GM19395 (cell line): ENCODE measurements around the gene GOLGA8M.
"Not testable (repeated sequence)": the region's sequence is repeated elsewhere in the genome, so short reads cannot be mapped to it uniquely, and the experiment has no call there.

ENCODE experiments used
- ATAC-seq: cut with Tn5 transposase; IDR thresholded peaks from one replicate; pipeline ENCODE4 v1.9.1; 2021; ENCODE audit warnings: mild to moderate bottlenecking, moderate library complexity; ENCODE audit not compliant: unreplicated experiment

Gene GOLGA8M, protein sequence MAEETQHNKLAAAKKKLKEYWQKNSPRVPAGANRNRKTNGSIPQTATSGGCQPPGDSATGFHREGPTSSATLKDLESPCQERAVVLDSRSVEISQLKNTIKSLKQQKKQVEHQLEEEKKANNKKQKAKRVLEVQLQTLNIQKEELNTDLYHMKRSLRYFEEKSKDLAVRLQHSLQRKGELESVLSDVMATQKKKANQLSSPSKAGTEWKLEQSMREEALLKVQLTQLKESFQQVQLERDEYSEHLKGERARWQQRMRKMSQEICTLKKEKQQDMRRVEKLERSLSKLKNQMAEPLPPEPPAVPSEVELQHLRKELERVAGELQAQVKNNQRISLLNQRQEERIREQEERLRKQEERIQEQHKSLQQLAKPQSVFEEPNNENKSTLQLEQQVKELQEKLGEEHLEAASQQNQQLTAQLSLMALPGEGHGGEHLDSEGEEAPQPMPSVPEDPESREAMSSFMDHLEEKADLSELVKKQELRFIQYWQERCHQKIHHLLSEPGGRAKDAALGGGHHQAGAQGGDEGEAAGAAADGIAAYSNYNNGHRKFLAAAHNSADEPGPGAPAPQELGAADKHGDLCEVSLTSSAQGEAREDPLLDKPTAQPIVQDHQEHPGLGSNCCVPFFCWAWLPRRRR

GRCh38 chr15:28712270-28712669, at the start of gene GOLGA8M:
Gene GOLGA8M (minus strand): TSS chr15:28712421. CDS start chr15:28712323, 98 bp downstream.
- not testable (repeated sequence) for ATAC-seq

DNA sequence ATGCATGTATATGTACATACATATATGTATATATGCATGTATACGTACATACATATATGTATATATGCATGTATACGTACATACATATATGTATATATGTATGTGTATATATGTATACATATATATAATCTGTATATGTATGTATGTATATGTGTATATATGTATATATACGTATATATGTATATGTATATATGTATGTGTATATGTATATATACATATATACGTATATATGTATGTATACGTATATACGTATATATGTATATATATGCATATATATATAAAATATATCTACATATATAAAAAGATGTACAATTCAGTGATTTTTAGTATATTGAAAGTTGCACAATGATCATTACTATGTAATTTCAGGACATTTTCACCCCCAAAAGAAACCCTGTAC, 30.7 kb upstream of the GOLGA8M start:
- not testable (repeated sequence) for ATAC-seq

- ATAC-seq: peak; percentile 80
These were observed 26.5 kb upstream of the GOLGA8M start for GRCh38 chr15:28738590-28739292.

DNA sequence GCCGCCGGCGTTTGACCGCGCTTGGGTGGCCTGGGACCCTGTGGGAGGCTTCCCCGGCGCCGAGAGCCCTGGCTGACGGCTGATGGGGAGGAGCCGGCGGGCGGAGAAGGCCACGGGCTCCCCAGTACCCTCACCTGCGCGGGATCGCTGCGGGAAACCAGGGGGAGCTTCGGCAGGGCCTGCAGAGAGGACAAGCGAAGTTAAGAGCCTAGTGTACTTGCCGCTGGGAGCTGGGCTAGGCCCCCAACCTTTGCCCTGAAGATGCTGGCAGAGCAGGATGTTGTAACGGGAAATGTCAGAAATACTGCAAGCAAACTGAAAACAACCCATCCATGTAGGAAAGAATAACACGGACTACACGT, 26.0 kb upstream of the GOLGA8M start:
- ATAC-seq: not testable (repeated sequence)

DNA sequence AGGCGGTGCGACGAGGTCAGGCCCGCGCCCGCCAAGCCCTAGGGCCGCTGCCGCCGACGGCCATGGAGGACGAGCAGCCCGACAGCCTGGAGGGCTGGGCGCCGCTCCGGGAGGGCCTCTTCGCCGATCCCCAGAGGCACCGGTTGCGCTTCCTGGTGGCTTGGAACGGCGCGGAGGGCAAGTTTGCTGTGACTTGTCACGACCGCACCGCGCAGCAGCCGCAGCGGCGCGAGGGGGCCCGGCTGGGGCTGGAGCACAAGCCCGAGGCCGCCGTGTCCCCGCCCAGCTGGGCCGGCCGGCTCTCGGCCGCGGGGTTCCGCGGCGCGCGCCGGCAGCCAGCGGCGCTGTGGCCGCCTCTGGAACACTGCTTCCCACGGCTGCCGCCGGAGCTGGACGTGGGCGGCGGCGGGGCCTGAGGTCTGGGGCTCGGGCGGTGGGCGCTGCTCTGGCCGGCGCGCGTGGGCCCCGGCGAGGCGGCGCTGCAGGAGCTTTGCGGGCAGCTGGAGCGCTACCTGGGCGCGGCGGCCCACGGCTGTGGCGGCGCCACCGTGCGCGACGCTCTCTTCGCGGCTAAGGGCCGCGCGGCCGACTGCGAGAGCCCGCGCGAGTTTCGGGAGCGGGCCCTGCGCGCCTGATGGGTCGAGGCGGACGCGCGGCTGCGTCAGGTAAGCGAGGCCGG, 25.4 kb upstream of the GOLGA8M start:
- ATAC-seq: not testable (repeated sequence)

GRCh38 chr15:28728061-28728460, 15.8 kb upstream of the GOLGA8M start:
- ATAC-seq: not testable (repeated sequence)

- ATAC-seq: not testable (repeated sequence)
These were observed 14.8 kb upstream of the GOLGA8M start for GRCh38 chr15:28727026-28727425.

- no peak for ATAC-seq
These were observed 13.9 kb upstream of the GOLGA8M start for GRCh38 chr15:28726102-28726501.

GRCh38 chr15:28725556-28725955, 13.3 kb upstream of the GOLGA8M start:
- no peak for ATAC-seq

- ATAC-seq: not testable (repeated sequence)
These were observed 11.8 kb upstream of the GOLGA8M start for GRCh38 chr15:28723986-28724385.

DNA sequence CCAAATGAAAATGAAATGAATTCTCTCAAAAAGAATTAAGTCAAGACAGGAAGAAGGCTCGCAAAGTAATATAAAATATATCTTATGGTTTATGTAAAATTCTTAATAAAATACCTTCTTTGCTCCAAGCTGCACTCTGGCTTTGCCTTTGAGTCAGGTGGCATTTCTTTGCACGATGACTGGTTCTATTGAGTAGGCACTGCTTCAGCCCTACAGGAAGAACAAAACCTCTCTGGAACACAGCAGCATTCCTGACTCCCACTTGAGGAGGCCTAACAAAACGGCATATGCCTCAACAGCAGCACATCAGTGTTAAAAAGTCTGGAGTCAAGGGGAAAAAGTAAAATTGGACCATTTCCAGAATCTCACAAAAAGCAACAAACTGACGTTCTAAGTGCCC, 7.4 kb upstream of the GOLGA8M start:
- not testable (repeated sequence) for ATAC-seq

DNA sequence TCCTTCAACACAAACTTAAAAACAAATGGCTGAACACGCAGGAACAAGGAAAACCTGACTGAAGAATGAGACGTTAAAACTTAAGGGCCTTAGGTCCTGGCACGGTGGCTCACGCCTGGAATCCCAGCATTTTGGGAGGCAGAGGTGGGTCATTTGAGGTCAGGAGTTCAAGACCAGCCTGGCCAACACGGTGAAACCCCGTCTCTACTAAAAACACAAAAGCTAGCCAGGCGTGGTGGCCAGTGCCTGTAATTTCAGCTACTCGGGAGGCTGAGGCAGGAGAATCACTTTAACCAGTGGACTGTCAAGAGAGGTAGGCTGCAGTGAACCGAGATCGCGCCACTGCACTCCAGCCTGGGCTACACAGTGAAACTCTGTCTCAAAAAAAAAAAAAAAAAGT, 6.4 kb upstream of the GOLGA8M start:
- ATAC-seq: not testable (repeated sequence)

DNA sequence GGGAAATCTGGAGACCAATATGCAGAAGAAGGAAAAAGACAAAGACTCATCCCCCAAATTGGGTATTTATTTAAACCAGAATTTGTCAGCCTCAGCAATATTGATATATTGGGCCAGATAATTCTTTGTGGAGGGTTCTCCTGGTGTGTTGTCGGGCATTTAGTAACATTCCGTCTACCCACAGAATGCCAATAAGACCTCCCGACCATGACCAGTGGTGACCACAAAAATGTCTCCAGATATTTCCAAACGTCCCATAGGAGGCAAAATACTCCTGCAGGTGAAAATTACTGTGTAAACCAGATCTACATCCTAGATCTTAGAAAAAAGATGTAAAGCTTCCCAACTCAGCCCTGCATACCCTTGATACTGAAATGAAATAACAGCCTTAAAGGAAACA, 2.0 kb upstream of the GOLGA8M start:
- not testable (repeated sequence) for ATAC-seq

DNA sequence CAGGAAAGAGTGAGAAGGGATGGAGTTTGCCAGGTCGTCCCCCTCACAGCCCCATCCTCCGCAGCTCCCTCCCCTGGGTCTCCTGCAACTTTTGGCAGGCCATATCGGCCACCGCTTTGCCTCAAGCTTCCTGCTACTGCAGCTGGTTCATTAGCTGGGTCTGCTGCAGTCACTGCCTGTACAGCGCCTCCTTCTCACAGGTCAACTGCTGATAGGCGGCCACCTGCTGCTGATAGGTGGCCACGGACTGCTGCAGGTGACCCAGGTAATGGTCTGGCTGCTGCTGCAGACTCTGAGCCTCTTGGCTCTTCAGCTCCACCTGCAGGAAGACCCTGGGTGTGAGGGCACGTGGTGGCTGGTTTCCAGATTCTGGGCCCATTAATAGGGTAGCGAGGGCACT, 8.3 kb downstream of the GOLGA8M start:
- not testable (repeated sequence) for ATAC-seq

- ATAC-seq: not testable (repeated sequence)
These were observed 9.8 kb downstream of the GOLGA8M start for GRCh38 chr15:28702427-28702826.

GRCh38 chr15:28694006-28694751, 18.0 kb downstream of the GOLGA8M start:
- ATAC-seq: not testable (repeated sequence)

- ATAC-seq: not testable (repeated sequence)
These were observed 19.2 kb downstream of the GOLGA8M start for GRCh38 chr15:28693021-28693420.

DNA sequence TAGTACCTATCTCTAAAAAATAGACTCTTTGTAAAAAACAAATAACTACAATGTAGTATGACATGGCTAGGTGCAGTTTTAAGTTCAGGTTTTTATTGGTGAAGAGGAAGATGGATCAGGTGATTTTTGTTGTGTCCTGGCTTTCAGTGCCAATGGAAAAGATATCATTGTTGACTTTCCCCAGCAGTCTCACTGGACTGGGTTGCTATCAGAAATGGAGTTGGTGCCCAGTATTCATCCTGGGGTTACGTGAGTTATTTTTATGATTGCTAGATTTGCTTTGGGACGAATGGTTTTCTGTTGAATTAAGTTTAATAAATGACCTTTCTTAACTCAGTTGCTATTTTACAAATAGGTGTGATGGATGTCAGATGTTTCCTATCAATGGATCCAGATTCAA, 38.7 kb downstream of the GOLGA8M start:
- ATAC-seq: not testable (repeated sequence)

DNA sequence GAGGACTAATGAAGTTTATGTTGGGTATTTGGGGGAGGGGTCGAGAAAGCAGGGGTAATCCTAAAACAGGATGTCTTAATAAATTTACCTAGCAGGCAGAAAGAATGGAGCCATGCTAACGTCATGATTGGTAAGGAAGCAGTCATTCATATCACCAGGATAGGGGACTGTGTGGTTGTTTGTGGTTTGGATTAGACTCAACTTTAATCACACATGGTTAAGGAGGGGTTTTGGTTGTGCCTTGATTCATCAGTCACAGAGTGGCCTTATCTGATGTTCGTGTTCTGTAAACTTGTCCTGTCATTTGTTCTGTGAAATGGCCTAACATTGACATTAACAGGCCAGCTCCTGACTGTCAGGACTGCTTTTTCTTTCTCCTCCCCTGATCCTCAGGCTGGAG, 40.1 kb downstream of the GOLGA8M start:
- not testable (repeated sequence) for ATAC-seq

- not testable (repeated sequence) for ATAC-seq
These were observed 45.8 kb downstream of the GOLGA8M start for GRCh38 chr15:28666402-28666801.
